Parathyroid adenoma (tissue), 2 donors: ENCODE results near the gene RPP40.

Experiments
- H2AFZ ChIP-seq: fragments of 300-600 bp; sonication (generic); one replicate; pipeline ENCODE4 v1.7.0; 2017; ENCODE audit warnings: antibody characterized with exemption, mild to moderate bottlenecking
- H3K27ac ChIP-seq: fragments of 300-600 bp; sonication (generic); one replicate; pipeline ENCODE4 v1.7.0; 2017
- H3K27me3 ChIP-seq: fragments of 300-600 bp; sonication (generic); one replicate; pipeline ENCODE4 v1.7.0; 2017; ENCODE audit warnings: low read length; ENCODE audit not compliant: control insufficient read depth, insufficient read depth
- H3K36me3 ChIP-seq: fragments of 300-600 bp; sonication (generic); one replicate; pipeline ENCODE4 v1.7.0; 2017; ENCODE audit warnings: low read length; ENCODE audit not compliant: control insufficient read depth, insufficient read depth
- H3K4me1 ChIP-seq: fragments of 300-600 bp; sonication (generic); one replicate; pipeline ENCODE4 v1.7.0; 2017; ENCODE audit warnings: control low read depth
- H3K4me2 ChIP-seq: fragments of 300-600 bp; sonication (generic); one replicate; pipeline ENCODE4 v1.7.0; 2017; ENCODE audit warnings: low read length
- H3K4me3 ChIP-seq: fragments of 300-600 bp; sonication (generic); one replicate; pipeline ENCODE4 v1.7.0; 2017; ENCODE audit warnings: low read depth, low read length
- H3K79me2 ChIP-seq: fragments of 300-600 bp; sonication (generic); one replicate; pipeline ENCODE4 v1.7.0; 2017; ENCODE audit warnings: control low read depth
- H3K9ac ChIP-seq: fragments of 300-600 bp; sonication (generic); one replicate; pipeline ENCODE4 v1.7.0; 2017; ENCODE audit warnings: mild to moderate bottlenecking
- H3K9me3 ChIP-seq: fragments of 300-600 bp; sonication (generic); one replicate; pipeline ENCODE4 v1.7.0; 2017; ENCODE audit warnings: low read length; ENCODE audit not compliant: control insufficient read depth
- TF ChIP-seq, protein P1 (sequence below): fragments of 300-600 bp; sonication (generic); IDR thresholded peaks from one replicate; pipeline ENCODE4 v1.7.0; 2017; ENCODE audit warnings: antibody characterized with exemption, mild to moderate bottlenecking
- donor health status: primary hyperparathyroidism.

Gene RPP40

DNA sequence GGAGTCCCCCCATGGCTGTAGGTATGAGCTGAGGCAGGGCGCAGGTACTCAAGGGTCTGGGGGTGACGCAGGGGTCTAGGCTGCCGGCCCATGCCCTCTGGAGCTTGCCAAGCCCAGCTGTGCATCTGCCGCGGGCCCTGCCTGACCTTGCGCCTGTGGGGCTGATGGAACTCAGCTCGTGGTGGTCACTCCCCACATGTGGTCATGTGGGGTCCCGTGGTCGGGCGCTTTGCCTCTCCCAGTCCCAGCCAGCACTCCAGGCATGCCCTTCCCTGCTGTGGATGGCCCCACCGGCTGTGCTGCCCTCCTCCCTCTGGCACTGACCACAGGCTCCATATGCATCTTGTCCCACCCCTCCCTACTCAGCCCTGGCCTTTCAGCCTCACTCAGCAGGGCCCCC lies 57.3 kb downstream of the RPP40 start:
- no peaks in the 10 kb centered on the region for H3K9me3 ChIP-seq
- no peaks in the 10 kb centered on the region for H3K36me3 ChIP-seq
- H3K27me3 ChIP-seq: no peaks in the 10 kb centered on the region
- H3K79me2 ChIP-seq: no peaks in the 10 kb centered on the region
- no peak overlapping the region for H3K4me2 ChIP-seq
- H3K4me1 ChIP-seq: peaks cover 19% of the 10 kb centered on the region
- no peak overlapping the region for H3K9ac ChIP-seq
- TF ChIP-seq, protein P1, sequence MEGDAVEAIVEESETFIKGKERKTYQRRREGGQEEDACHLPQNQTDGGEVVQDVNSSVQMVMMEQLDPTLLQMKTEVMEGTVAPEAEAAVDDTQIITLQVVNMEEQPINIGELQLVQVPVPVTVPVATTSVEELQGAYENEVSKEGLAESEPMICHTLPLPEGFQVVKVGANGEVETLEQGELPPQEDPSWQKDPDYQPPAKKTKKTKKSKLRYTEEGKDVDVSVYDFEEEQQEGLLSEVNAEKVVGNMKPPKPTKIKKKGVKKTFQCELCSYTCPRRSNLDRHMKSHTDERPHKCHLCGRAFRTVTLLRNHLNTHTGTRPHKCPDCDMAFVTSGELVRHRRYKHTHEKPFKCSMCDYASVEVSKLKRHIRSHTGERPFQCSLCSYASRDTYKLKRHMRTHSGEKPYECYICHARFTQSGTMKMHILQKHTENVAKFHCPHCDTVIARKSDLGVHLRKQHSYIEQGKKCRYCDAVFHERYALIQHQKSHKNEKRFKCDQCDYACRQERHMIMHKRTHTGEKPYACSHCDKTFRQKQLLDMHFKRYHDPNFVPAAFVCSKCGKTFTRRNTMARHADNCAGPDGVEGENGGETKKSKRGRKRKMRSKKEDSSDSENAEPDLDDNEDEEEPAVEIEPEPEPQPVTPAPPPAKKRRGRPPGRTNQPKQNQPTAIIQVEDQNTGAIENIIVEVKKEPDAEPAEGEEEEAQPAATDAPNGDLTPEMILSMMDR: no peak
- no peak overlapping the region for H3K27ac ChIP-seq
- no peak overlapping the region for H2AFZ ChIP-seq
- H3K4me3 ChIP-seq: no peak overlapping the region
